ENCODE measurements around the gene MAP4.

GRCh38 chr3:47974974-47975470 is 41.2 kb downstream of the MAP4 start:
- TF ChIP-seq EZH2 (IDR thresholded peaks at IDR 0.05; ENCODE audit: borderline replicate concordance, low read depth, low read length, severe bottlenecking) (no peak), CTCF (IDR thresholded peaks at IDR 0.05; ENCODE audit: extremely low read depth in 1 of 2, insufficient read depth in 1 of 2, low read depth in 1 of 2, low read length in 2 of 2) (no peak), POLR2A (IDR thresholded peaks at IDR 0.05; ENCODE audit: low read depth, low read length) (no peak)

Measured in endothelial cell of umbilical vein (primary cell).